HG03565 (cell line): ENCODE data around the gene ARHGEF6.

Experiments
- ATAC-seq: cut with Tn5 transposase; IDR thresholded peaks from one replicate; pipeline ENCODE4 v1.9.1; 2021; ENCODE audit warnings: mild to moderate bottlenecking, moderate library complexity; ENCODE audit not compliant: unreplicated experiment

Gene ARHGEF6

GRCh38 chrX:136652822-136653723 lies 127.7 kb downstream of the ARHGEF6 start:
- ATAC-seq: no peak

- no peak for ATAC-seq
Observed at GRCh38 chrX:136650811-136651210, 129.9 kb downstream of the ARHGEF6 start.

GRCh38 chrX:136647677-136648360 lies 132.9 kb downstream of the ARHGEF6 start, which contains the start of gene CD40LG:
Gene CD40LG (plus strand): TSS chrX:136648158. CDS start chrX:136648249, 91 bp downstream.
- no peak for ATAC-seq

GRCh38 chrX:136646602-136647239 lies 134.0 kb downstream of the ARHGEF6 start:
- no peak for ATAC-seq

- no peak for ATAC-seq
Observed at GRCh38 chrX:136643243-136643642, 137.5 kb downstream of the ARHGEF6 start.

- ATAC-seq: no peak
Observed at GRCh38 chrX:136639506-136640176, 141.1 kb downstream of the ARHGEF6 start.

GRCh38 chrX:136636121-136636520 lies 144.6 kb downstream of the ARHGEF6 start:
- no peak for ATAC-seq

GRCh38 chrX:136635235-136635634 lies 145.5 kb downstream of the ARHGEF6 start:
- ATAC-seq: peak; percentile 64

GRCh38 chrX:136630881-136631280 lies 149.9 kb downstream of the ARHGEF6 start:
- ATAC-seq: no peak

- no peak for ATAC-seq
Observed at GRCh38 chrX:136629084-136629750, 151.5 kb downstream of the ARHGEF6 start.

GRCh38 chrX:136627409-136627808 lies 153.3 kb downstream of the ARHGEF6 start:
- no peak for ATAC-seq

GRCh38 chrX:136626891-136627290 lies 153.8 kb downstream of the ARHGEF6 start:
- ATAC-seq: no peak

- peak; percentile 76 for ATAC-seq
Observed at GRCh38 chrX:136626237-136626636, 154.5 kb downstream of the ARHGEF6 start.

- ATAC-seq: no peak
Observed at GRCh38 chrX:136625246-136625645, 155.5 kb downstream of the ARHGEF6 start.

GRCh38 chrX:136623396-136623795 lies 157.3 kb downstream of the ARHGEF6 start:
- no peak for ATAC-seq

- no peak for ATAC-seq
Observed at GRCh38 chrX:136622568-136622967, 158.2 kb downstream of the ARHGEF6 start.

GRCh38 chrX:136620780-136621179 lies 160.0 kb downstream of the ARHGEF6 start:
- no peak for ATAC-seq

- ATAC-seq: no peak
Observed at GRCh38 chrX:136619899-136620505, 160.7 kb downstream of the ARHGEF6 start.

- ATAC-seq: peak; percentile 86
Observed at GRCh38 chrX:136616987-136617685, 163.6 kb downstream of the ARHGEF6 start.
